H1 (cell line): ENCODE data around the gene UBE2Q2. TPM values are rescaled to one million over a fixed set of nuclear protein-coding genes. Genes with fewer than 3 reads are reported as not detected.

Experiments
- ASH2L ChIP-seq: fragments of 200-600, 300-600 bp; sonication (generic); IDR thresholded peaks from one replicate; pipeline ENCODE4 v1.7.1; 2017; ENCODE audit warnings: low read length
- CREB1 ChIP-seq: IDR thresholded peaks from 2 replicates; pipeline ENCODE4 v1.6.1; 2012; ENCODE audit warnings: inconsistent platforms
- CTBP2 ChIP-seq: IDR thresholded peaks from 2 replicates; pipeline ENCODE4 v1.7.0; 2011; ENCODE audit warnings: borderline replicate concordance, mild to moderate bottlenecking, moderate library complexity, mixed read lengths, low read length; ENCODE audit not compliant: insufficient read depth, insufficient read length
- NANOG ChIP-seq: IDR thresholded peaks from 2 replicates; pipeline ENCODE4 v1.6.1; 2011; ENCODE audit warnings: low read length, low read depth, mild to moderate bottlenecking, inconsistent platforms; ENCODE audit not compliant: insufficient read depth, poor library complexity, severe bottlenecking
- POLR2A ChIP-seq, 2 experiments: IDR thresholded peaks; 1 replicate in 1 of 2; 2 replicates in 1 of 2; pipeline ENCODE4 v1.6.1; 2011; ENCODE audit warnings: low read depth in 2 of 2, low read length in 2 of 2, mild to moderate bottlenecking in 2 of 2; ENCODE audit errors: control extremely low read depth in 1 of 2
- RAD21 ChIP-seq, 2 experiments: IDR thresholded peaks in 1 of 2; conservative IDR thresholded peaks in 1 of 2; 2 replicates each; pipeline ENCODE4 v1.6.1; 2011; ENCODE audit warnings: low read depth in 2 of 2, low read length in 2 of 2, improper control_type of control experiment in 1 of 2, inconsistent platforms in 1 of 2, mild to moderate bottlenecking in 1 of 2, moderate library complexity in 1 of 2
- SP1 ChIP-seq: IDR thresholded peaks from 2 replicates; pipeline ENCODE4 v1.6.1; 2011; ENCODE audit warnings: low read depth, low read length
- polyA plus RNA-seq, 7 experiments: library from polyadenylated mRNA; depleted of rRNA in 3 of 7; stranded (reverse) in 5 of 7; unstranded in 2 of 7; fragments of >200 nt in 5 of 7; fragments of 200-250 nt in 2 of 7; gene quantifications; 1 replicate in 5 of 7; 2 replicates in 1 of 7; 4 replicates in 1 of 7; pipeline versions ENCODE4 v1.2.1 to v1.2.3, GENCODE V29; 2011 to 2013; ENCODE audit warnings: missing spikeins in 2 of 7, mixed read lengths in 2 of 7
- total RNA-seq: library from RNA; stranded (reverse); fragmentation: NEBNext Ultra II Directional; extraction: Animal tissue kit (Norgen Biotek cat#: 25700); gene quantifications from 2 replicates; pipeline ENCODE4 v1.2.1, GENCODE V29; 2021

The UBE2Q2 gene
- total and polyA plus RNA-seq, 2 of the 8 experiments (the other 6 are each of a cell fraction or from before 2014, with no cell fraction given): 10.1 to 22.7 TPM

DNA sequence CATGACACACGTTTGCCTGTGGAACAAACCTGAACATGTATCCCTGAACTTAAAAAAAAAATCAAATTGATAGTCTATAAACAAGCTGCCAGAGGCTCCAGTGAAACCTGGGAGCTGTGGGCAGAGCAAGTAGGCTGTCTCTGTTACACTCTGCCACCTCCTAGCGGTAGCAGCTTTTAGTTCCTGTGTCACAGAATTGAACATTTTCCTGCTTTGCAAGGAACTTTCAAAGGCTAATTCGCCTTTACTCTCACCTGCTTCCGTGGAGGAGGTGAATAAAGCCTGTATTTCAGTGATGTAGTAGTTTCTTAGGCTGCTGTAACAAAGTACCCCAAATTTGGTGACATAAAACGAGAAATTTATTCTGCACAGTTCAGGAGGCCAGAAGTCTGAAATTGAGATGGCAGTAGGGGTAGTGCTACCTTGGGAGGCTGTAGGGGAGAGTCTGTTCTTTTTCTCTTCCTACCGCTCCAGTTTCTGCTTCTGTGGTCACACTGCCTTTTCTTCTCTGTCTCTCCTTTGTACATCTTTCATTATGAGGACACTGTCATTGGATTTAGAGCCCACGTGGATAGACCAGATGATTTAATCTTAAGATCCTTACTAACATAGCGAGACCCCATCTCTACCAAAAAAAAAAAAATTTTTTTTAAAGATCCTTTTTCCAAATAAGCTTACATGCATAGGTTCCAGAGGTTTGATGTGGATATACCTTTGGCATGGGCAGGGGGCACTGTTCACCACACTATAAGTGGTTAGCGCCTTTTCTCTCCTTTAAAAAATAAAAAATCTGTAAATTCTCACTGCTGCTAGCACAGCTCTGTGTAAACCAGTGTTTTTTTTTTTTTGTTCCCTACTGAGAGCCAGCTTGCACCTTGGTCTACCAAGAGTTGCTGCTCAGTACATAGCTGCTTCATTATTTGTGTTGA lies 85.7 kb downstream of the UBE2Q2 start (continued):
- TF ChIP-seq NANOG (no peak), SP1 (0 out of 2 replicates have a peak, but pooled peaks have one; percentile 15), POLR2A (IDR thresholded peaks at IDR 0.05; ENCODE audit: control extremely low read depth in 1 of 2, low read depth in 2 of 2, low read length in 2 of 2) (no peak), CTBP2 (no peak), RAD21 (IDR thresholded peaks at IDR 0.05 in 1 of 2, conservative IDR thresholded peaks at IDR 0.05 in 1 of 2; ENCODE audit: low read depth in 2 of 2, low read length in 2 of 2) (peak; percentile 68 to 76), CREB1 (peak; percentile 45; the same call in 1 of the 2 replicates), ASH2L (no peak)
- TF ChIP-seq, all 59 proteins: peak for 5
